Activated naive CD4-positive, alpha-beta T cell treated with anti-CD3 and anti-CD28 coated beads, Interleukin-2, amount 50 U/mL, for 72 hours (primary cell): ENCODE measurements around the gene NEUROG3. TPM values are rescaled to one million over a fixed set of nuclear protein-coding genes. Genes with fewer than 3 reads are reported as not detected.

Experiments
- ATAC-seq, 2 donors: fragments of 150-1000 bp; cut with Tn5 transposase; 2 replicates each; pipeline ENCODE4 v1.10.0; 2021; ENCODE audit warnings: mild to moderate bottlenecking in 2 of 2, moderate library complexity in 2 of 2
- DNase-seq, 2 donors: peaks; one replicate each; pipeline ENCODE4 v3.0.0; 2021 to 2022; ENCODE audit warnings: low spot score in 2 of 2
- H3K27ac Mint-ChIP-seq, 2 donors: one replicate each; pipeline ENCODE4 v1.8.0; 2022; ENCODE audit warnings: mild to moderate bottlenecking in 2 of 2, mixed read lengths in 2 of 2
- H3K36me3 Mint-ChIP-seq, 2 donors: one replicate each; pipeline ENCODE4 v1.8.0; 2022; ENCODE audit warnings: mixed read lengths in 2 of 2
- H3K9me3 Mint-ChIP-seq, 2 donors: one replicate each; pipeline ENCODE4 v1.8.0; 2022; ENCODE audit warnings: mixed read lengths in 2 of 2
- total RNA-seq, 2 donors: library from RNA; stranded (reverse); gene quantifications; one replicate each; pipeline ENCODE4 v1.2.3, GENCODE V29; 2022

NEUROG3 gene
- total RNA-seq, 2 donors from 2014 or later = 0.18 TPM; not detected in 1

DNA sequence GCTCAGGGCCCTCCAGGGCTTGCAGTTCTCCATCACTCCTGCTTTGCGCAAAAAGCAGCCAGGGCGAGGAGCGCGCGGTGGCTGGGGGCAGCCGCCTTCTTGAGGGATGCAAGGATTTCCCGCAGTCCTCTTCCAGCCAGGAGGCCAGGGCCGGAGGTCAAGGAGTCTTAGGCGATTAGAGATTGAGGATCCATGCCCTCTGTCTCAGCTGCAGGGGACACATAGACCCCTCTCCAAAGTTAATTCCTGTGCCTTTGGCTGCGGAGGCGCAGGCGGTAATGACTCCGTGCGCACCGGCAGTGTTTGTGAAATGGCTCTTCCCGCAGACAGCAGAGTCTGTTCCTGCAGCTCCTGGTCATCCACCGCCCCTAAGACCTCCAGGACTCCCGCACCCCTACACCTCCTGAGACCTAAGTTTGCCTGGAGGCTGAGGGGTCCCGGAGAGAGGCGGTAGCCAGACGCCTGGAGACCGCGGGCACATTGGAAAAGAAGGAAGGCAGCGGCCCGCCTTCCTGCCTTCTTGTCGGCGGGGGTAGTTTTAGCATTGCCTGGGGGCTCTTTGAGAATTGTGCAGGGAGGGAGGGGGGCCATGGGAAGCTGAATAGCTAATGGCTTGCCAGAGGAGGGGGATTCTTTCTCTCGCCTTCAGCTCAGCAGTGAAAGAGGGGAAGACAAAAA is 3.3 kb upstream of the NEUROG3 start:
- ATAC-seq (no peak), DNase-seq (no peak)
- Mint-ChIP-seq H3K27ac (no peak overlapping the region), H3K36me3 (no peaks in the 10 kb centered on the region), H3K9me3 (no peaks in the 10 kb centered on the region)

DNA sequence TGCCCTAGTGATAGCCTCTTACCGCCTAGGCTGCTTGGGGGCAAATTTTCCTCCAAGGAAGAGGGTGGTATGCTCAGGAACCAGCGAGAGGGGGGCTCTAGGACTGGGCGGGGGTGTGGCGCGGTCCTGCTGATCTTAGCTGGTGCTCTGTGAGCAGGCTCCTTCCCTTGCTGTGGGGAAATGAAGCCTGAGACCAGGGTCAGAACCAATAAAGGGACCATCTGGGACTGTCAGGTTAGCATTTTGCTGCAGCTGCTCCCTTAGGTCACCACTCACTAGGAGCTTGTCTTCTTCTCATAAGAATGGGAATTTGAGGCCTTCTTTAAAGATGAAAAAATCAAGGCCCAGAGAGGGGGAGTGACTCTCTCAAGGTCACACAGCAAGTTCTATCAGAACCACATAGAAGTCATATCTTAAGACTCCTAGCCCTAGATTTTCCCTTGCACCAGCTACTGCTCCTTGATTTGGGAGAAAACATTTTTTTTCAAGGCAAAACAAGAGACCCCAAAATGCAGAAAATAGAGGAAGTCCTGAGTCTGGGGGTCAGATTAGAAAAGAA is 2.0 kb upstream of the NEUROG3 start:
- no peaks in the 10 kb centered on the region for H3K36me3 Mint-ChIP-seq
- ATAC-seq (no peak), DNase-seq (no peak)
- no peak overlapping the region for H3K27ac Mint-ChIP-seq
- no peaks in the 10 kb centered on the region for H3K9me3 Mint-ChIP-seq

DNA sequence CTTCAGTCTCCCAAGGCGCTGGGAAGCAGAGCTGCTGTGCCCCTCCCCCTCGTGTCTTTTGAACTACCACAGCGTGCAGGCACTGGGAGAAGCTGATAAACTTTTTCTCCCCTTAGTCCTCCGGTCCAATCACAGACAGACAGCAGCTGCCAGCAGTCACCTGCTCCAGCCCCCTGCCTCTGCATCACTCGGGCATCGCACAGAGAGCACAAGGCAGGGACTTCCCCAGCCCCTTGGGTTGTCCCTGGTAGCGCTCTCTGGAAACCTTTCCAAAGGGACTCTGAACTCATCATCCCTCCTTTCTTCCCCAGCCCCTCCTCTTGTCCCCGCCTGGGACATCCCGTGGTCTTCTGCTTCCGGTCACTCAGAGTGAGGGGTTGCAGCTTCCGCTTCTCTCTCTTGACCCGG is 1.4 kb upstream of the NEUROG3 start:
- Mint-ChIP-seq H3K36me3 (no peaks in the 10 kb centered on the region), H3K27ac (peak overlapping the region in 1 of 2 donors; percentile 50), H3K9me3 (no peaks in the 10 kb centered on the region)
- ATAC-seq (peak in 1 of 2 donors; percentile 36), DNase-seq (no peak)

DNA sequence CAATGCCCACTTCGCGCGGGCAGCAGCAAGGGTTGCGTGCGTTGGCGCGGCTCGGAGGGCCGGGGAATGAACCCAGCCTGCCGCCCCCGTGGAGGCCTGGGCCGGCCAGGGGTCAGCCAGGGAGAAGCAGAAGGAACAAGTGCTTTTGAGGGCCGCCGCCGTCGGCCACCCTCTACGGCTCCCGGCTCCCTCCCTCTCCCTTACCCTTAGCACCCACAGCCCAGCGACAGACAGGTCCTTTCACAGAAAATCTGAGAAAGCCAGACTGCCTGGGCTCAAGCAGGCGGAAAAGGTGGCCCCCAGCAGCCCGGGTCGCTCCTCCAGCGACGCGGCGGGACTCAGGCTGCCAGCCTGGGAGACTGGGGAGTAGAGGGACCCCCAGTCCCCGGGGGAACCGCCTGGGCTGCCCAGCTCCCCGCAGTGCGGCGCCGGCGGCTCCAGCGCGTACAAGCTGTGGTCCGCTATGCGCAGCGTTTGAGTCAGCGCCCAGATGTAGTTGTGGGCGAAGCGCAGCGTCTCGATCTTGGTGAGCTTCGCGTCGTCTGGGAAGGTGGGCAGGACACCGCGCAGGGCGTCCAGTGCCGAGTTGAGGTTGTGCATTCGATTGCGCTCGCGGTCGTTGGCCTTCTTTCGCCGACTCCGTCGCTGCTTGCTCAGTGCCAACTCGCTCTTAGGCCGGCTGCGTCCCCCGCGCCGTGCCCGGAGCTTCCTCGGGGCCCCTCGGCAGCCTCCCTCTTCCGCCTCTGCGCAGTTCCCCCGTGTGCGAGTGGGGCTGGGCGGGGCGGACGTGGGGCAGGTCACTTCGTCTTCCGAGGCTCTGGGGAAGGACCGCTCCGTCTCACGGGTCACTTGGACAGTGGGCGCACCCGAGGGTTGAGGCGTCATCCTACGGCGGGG is 815 bp downstream of the NEUROG3 start:
- DNase-seq (no peak), ATAC-seq (peak; percentile 69 to 72)
- H3K9me3 Mint-ChIP-seq = no peaks in the 10 kb centered on the region
- H3K36me3 Mint-ChIP-seq = no peaks in the 10 kb centered on the region
- no peak overlapping the region for H3K27ac Mint-ChIP-seq

DNA sequence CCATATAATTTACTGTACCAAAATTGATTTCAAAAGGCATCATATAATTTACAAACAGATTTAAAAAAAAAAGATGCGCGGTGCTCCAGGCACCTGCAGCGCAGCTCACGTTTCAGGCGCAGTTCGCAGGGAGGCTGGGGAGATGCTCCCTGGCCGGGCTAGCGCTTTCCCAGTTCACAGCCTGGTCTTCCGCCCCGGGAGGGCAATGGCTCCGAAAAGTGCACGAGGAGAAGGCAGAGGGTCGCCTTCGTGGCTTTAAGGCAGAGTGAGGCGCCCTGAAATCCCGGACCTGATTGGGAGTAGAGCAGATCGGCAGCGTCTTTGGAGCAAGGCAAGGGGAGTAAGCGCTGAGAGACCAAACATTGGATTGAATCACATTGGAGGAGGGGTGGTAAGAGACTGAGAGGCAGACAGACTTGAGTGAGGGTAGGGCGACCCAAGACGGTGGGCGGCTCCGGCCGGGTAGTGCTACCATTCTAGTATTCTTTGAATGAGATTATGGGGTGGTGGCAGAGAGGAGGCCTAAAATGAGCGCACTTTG is 1.5 kb downstream of the NEUROG3 start:
- ATAC-seq = no peak
- H3K9me3 Mint-ChIP-seq = no peaks in the 10 kb centered on the region
- no peaks in the 10 kb centered on the region for H3K36me3 Mint-ChIP-seq
- no peak overlapping the region for H3K27ac Mint-ChIP-seq
- DNase-seq = no peak

DNA sequence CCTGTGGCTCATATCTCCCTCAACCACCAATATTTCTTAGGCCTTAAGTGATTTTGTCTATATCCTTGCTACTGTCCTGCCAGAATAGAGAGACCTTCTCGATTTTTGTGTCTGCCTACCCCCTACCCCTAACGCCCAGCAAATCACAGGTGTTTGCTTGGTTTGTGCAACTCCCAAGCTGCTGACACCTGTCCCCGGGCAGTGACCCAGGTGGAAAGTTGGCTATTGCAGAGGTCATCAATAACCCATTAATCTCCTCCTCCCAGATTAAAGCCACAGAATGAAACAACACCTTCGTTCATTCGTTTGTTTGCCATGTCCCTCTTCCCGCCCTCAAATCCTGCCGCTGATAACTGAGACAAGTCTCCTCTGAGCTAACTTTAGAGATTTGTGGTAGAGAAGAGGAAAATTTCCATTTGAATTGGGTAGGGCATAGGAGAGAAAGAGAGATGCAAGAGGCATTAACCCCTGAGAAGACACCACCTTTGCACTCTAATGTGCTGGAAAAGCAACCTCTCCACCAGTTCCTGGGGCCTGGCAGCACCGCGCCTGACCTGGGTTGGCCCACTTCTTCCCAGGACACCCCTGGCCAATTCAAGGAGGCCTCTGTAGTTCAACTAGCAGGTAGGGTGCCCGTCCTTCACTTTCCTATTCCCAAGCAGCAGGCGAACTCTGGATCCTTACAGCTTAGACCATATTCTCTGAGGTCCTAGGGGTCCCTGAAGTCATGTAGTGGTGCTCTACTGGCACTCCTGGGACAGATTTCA is 3.0 kb downstream of the NEUROG3 start:
- H3K36me3 Mint-ChIP-seq = no peaks in the 10 kb centered on the region
- no peak for DNase-seq
- no peak for ATAC-seq
- H3K27ac Mint-ChIP-seq = no peak overlapping the region
- H3K9me3 Mint-ChIP-seq = no peaks in the 10 kb centered on the region

DNA sequence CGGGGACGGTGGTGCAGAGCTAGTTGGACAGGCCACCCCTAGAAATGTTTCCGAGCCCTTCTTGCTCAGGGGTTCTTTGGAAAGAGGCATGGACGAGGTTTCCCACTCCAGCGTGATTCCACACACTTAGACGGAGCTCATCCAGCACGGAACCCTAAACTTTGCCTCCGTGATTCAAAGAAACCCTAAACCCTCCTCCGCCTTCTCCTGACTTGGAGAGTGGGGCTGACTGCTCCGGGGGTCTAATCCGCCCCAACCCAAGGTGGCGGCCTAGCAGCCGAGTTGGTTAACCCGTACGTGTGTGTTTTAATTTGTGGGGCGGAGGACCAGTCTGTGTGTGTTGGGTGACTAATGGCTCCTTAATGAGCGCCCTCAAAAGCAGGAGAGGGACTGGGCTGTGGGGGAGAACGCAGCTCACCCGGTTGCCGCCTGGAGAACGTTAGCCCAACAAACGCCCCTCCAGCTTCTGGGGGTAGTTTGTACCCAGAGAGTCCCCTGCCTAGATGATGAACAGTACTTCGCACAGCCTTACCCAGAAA is 3.8 kb downstream of the NEUROG3 start:
- ATAC-seq (no peak), DNase-seq (no peak)
- Mint-ChIP-seq H3K36me3 (no peaks in the 10 kb centered on the region), H3K27ac (no peak overlapping the region), H3K9me3 (no peaks in the 10 kb centered on the region)

DNA sequence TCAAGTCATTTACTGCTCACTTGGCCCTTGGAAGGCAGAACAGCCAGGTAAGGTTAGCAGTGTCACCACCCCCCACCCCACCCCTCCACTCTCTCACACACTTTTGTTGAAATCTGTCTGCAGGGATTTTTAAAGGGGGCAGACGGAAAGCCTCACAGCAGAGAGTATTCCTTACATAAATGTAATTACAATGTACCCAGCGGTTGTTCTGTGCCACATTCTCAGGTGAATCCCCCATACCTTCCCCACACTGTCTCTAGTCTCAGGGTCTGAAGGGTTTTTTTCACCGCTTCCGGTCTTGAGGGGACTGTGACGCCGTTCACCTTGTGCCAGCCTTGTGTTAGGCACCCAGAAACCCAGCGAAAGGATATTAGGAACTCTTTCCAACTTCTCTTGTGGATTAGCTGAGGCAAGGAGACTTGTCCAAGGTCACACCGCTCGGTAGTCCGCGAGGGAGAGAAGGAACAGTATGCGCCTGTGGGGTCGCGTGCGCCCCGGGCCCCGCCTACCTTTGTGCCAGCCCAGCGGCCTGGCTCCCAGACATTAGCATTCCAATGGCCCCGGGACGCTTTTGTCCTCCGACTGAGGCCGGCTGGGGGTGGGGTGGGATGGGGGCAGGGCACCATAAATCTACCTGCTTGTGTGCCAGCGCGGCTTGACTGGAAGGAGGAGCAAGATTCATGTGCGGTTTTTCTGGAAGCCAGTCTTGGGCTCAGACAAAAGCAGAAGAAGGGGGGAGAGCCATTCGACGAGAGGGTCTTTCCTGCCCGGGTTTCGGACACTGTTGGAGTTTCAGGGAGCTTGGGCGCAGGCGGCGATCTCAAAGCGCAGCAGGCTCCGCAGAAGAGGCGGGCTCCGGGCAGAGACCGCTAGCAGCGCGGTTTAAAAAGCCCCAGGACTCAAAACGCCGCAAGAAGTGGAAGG is 4.5 kb downstream of the NEUROG3 start:
- no peak for DNase-seq
- no peaks in the 10 kb centered on the region for H3K36me3 Mint-ChIP-seq
- no peaks in the 10 kb centered on the region for H3K9me3 Mint-ChIP-seq
- ATAC-seq = no peak
- no peak overlapping the region for H3K27ac Mint-ChIP-seq

DNA sequence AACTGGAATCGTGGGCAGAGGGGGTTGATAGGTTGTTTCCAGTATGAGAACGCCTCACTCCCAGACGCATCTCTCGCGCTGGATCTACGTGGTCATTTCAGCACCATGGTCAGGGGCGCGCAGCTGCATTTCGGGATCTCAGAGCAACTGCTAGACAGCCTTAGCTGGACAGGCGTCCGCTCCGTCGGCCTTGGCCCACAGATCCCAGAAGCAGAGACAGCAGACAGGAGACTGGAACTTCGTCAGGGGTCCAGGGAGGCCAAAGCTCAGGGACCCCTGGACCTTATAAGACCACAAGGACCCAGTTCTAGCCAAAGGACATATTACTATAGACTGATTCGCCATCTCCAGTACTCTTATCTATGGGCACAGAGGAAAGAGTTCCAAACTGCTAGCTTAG is 5.3 kb downstream of the NEUROG3 start:
- ATAC-seq = no peak
- peak in 1 of 2 donors; percentile 53 for DNase-seq
- Mint-ChIP-seq H3K27ac (no peak overlapping the region), H3K36me3 (no peaks in the 10 kb centered on the region), H3K9me3 (no peaks in the 10 kb centered on the region)

DNA sequence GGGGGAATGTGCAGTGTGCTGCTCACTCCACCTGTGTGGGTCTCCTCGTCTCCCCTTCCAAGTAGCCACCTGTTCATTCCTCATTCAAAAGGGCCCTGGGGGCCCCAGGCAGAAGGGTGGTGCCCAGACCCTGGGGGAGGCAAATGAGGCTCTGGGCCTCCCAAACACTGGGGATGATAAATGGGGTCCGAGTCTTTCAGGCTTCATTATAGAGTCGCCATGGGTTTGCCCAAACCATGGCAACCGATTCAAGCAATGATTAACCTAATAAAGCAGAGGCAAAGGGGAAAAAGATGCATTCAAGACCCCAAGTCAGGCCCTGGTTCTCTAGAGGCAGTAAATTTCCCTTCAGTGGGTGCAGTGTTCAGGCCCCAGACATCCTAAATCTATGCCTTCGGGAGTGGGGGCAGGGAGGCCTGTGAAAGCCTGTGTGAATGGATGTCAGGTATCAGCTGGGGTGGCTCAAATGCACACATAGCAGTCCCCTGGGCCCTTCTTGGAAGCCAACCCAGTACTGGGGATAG is 10.4 kb downstream of the NEUROG3 start:
- Mint-ChIP-seq H3K27ac (no peak overlapping the region), H3K9me3 (no peaks in the 10 kb centered on the region)
- no peak for ATAC-seq

DNA sequence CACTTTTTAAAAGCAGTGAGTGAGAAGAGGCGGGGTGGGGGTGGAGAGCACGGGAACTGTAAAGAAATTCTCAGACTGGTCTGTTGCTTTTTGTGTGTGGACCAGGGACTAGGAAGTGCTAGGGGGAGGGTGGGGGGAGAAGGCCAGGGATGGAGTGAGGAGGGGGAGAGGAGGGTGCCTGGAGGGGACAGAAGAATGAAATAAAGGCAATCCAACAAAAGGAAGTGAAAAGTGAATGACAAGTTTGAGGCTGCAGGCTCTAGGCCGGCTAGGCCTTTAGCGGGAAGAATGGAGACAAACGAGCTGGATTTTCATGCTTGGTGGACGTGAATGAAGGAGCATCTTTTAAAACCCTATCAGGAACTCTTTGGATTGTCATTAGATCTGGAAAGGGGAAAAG is 13.7 kb downstream of the NEUROG3 start:
- H3K9me3 Mint-ChIP-seq = no peaks in the 10 kb centered on the region
- H3K36me3 Mint-ChIP-seq = no peaks in the 10 kb centered on the region
- no peak for DNase-seq
- no peak for ATAC-seq
- no peak overlapping the region for H3K27ac Mint-ChIP-seq

More for the DNA sequence above, 10.4 kb downstream of the NEUROG3 start:
- DNase-seq = no peak
- no peaks in the 10 kb centered on the region for H3K36me3 Mint-ChIP-seq

DNA sequence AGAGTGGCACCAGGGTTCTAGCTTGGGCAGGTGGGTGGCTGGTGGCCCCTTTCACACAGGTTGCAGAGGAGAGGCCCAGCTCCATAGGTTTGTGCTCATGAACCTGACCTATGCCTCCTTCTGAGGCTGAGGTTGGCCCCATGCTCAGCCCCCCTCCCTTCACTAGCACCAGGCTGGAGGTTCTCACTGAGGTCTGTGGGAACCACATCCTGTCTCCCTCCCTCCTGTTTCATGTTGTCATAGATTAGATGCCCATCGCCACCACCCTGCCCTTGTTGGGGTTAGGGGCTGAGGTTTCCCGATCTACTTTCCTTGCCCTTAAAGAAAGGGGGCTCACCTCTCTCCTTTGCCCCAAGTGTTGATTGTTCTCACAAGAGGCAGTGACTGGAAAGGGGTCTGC is 14.7 kb downstream of the NEUROG3 start:
- peak; percentile 18 to 67 for ATAC-seq

DNA sequence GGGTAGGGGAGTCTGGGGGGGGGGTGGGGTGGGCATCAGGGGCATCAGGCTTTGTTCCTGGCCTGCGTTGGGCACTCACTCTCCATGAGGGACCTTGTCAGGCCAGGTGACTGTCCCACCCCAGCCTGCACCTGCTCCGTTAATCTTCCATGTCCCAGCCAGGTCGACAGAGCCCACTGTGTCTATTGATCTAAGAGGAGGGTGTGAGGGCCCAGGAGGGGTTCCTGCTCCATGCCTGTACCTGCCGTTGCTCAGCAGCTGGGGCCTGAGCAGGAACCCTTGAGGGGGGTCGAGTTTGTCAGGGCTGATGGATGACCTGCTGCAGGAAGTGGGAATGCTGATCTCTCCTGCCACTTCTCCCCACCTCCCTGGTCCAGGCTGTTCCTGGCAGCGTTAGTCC is 18.6 kb downstream of the NEUROG3 start:
- DNase-seq = no peak
- ATAC-seq = no peak
- H3K9me3 Mint-ChIP-seq = peaks cover 9 to 13% of the 10 kb centered on the region in 2 donors
- H3K36me3 Mint-ChIP-seq = peaks cover 5 to 8% of the 10 kb centered on the region in 2 donors
- H3K27ac Mint-ChIP-seq = no peak overlapping the region

More for the DNA sequence above, 14.7 kb downstream of the NEUROG3 start:
- no peak overlapping the region for H3K27ac Mint-ChIP-seq
- no peaks in the 10 kb centered on the region for H3K36me3 Mint-ChIP-seq
- no peak for DNase-seq
- H3K9me3 Mint-ChIP-seq = no peaks in the 10 kb centered on the region

DNA sequence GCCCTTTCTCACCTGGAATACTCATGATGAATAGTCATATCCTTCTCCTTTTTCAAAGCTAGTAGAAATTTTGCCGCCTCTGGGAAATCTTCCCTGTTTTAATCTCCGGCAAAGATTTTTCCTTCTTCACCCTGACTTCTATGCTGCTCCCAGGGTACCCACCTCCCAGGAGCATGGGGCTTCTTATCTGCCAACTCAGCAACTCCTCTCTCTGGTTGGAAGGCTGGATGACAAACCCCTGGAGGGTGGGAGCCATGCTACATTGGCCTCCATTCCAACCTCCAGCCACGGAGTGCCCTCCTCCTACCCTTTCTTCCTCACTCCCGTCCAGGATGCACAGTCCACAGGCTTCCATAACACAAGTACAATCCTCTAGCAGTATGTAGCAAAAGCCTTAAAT is 19.9 kb downstream of the NEUROG3 start:
- DNase-seq (no peak), ATAC-seq (no peak)
- Mint-ChIP-seq H3K9me3 (peaks cover 15 to 19% of the 10 kb centered on the region in 2 donors), H3K36me3 (peaks cover 10 to 12% of the 10 kb centered on the region in 2 donors), H3K27ac (no peak overlapping the region)

DNA sequence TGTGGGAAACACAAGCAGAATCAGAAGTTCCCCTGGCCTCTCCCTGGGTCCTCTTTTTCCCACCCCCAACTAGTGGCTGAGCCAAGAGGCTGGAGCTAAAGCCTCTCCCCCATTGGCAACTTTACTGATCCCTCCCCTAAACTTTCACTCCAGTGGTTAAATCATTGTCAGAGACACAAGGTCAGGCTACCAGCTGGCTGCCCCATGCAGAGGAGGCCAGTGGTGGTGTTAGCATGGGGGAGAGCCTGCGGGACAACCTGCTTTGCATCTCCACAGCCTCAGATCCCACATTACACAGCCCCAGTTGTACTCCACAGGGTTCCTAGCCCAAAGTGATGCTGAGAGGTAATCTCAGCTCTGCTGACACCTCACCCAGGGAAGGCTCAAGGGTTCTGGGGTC is 21.0 kb downstream of the NEUROG3 start:
- peaks cover 18 to 21% of the 10 kb centered on the region in 2 donors for H3K9me3 Mint-ChIP-seq
- DNase-seq (no peak), ATAC-seq (no peak)
- H3K27ac Mint-ChIP-seq = no peak overlapping the region
- peaks cover 12 to 13% of the 10 kb centered on the region in 2 donors for H3K36me3 Mint-ChIP-seq
